Ishikawa (cell line): ENCODE measurements around the gene GLT8D1.

ENCODE experiments used
- CREB1 ChIP-seq: IDR thresholded peaks from 2 replicates; pipeline ENCODE4 v1.6.1; 2012; ENCODE audit warnings: low read depth
- EP300 ChIP-seq: IDR thresholded peaks from 2 replicates; pipeline ENCODE4 v1.6.1; 2012; ENCODE audit warnings: borderline replicate concordance
- FOXM1 ChIP-seq: IDR thresholded peaks from 2 replicates; pipeline ENCODE4 v1.6.1; 2012; ENCODE audit warnings: low read depth, borderline replicate concordance
- NFIC ChIP-seq: IDR thresholded peaks from 2 replicates; pipeline ENCODE4 v1.6.1; 2012
- RAD21 ChIP-seq: IDR thresholded peaks from 2 replicates; pipeline ENCODE4 v1.6.1; 2012; ENCODE audit warnings: low read depth
- REST ChIP-seq: IDR thresholded peaks from 2 replicates; pipeline ENCODE4 v1.6.1; 2012; ENCODE audit warnings: low read depth, mild to moderate bottlenecking
- TAF1 ChIP-seq: IDR thresholded peaks from 2 replicates; pipeline ENCODE4 v1.6.1; 2012; ENCODE audit warnings: low read depth, mild to moderate bottlenecking
- TEAD4 ChIP-seq: IDR thresholded peaks from 2 replicates; pipeline ENCODE4 v1.6.1; 2012
- YY1 ChIP-seq: IDR thresholded peaks from 2 replicates; pipeline ENCODE4 v1.6.1; 2012; ENCODE audit warnings: low read depth
- ZBTB7A ChIP-seq: IDR thresholded peaks from 2 replicates; pipeline ENCODE4 v1.6.1; 2012; ENCODE audit warnings: low read depth

DNA sequence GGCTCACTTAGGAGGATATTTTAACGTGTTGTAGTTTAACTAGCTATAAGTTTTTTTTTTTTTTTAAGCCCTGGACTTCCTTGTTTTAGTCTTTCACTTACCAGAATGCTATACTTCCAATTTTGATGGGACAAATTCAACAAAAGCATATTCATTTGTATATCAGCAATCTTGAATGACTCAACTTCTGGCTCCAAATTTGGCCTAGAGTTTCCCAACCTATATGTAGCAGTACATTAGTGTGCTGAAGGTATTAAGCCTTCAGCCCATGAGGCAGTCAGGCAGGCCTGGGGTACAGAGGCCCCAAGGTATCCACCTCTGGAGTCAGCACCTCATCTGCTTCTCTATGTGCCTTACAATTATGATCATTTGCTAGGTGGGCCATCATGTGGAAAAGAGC is 25.8 kb downstream of the GLT8D1 start:
- TF ChIP-seq EP300 = no peak
- no peak for TF ChIP-seq TEAD4
- no peak for TF ChIP-seq YY1
- no peak for TF ChIP-seq FOXM1
- TF ChIP-seq ZBTB7A = no peak
- TF ChIP-seq RAD21 = no peak
- no peak for TF ChIP-seq REST
- no peak for TF ChIP-seq TAF1
- no peak for TF ChIP-seq CREB1
- no peak for TF ChIP-seq NFIC
